Neutrophil (primary cell): ENCODE data around the gene CENPN.

Experiments
- H3K27ac ChIP-seq: fragments of 200-600 bp; sonication (generic); 2 replicates; pipeline ENCODE4 v1.5.1; 2016; ENCODE audit warnings: mild to moderate bottlenecking, moderate library complexity
- H3K27me3 ChIP-seq: fragments of 200-600 bp; sonication (generic); 2 replicates; pipeline ENCODE4 v1.6.0; 2016; ENCODE audit warnings: mild to moderate bottlenecking
- H3K36me3 ChIP-seq: fragments of 200-600 bp; sonication (generic); 2 replicates; pipeline ENCODE4 v1.5.1; 2017
- H3K4me1 ChIP-seq, 2 experiments: fragments of 200-600 bp in 1 of 2; sonication (generic) in 1 of 2; 1 replicate in 1 of 2; 2 replicates in 1 of 2; pipeline versions ENCODE4 v1.5.1 to v1.6.1; 2013 to 2016; ENCODE audit warnings: low read depth in 1 of 2, low read length in 1 of 2, mild to moderate bottlenecking in 1 of 2, moderate library complexity in 1 of 2; ENCODE audit not compliant: control insufficient read depth in 1 of 2, insufficient read depth in 1 of 2
- H3K4me3 ChIP-seq, 2 experiments: fragments of 200-600 bp in 1 of 2; sonication (generic) in 1 of 2; 1 replicate in 1 of 2; 2 replicates in 1 of 2; pipeline ENCODE4 v1.5.1; 2013 to 2016; ENCODE audit warnings: low read depth in 1 of 2, low read length in 1 of 2, mild to moderate bottlenecking in 1 of 2, moderate library complexity in 1 of 2
- H3K9me3 ChIP-seq: fragments of 200-600 bp; sonication (generic); 2 replicates; pipeline ENCODE4 v1.5.1; 2016
- TF ChIP-seq, protein P1 (sequence below): fragments of 200-600 bp; sonication (generic); IDR thresholded peaks from 2 replicates; pipeline ENCODE4 v1.5.1; 2016; ENCODE audit warnings: antibody characterized with exemption

CENPN gene

GRCh38 chr16:80991792-80992430, 15.1 kb upstream of the CENPN start:
- Histone ChIP-seq H3K27ac (no peak overlapping the region), H3K36me3 (no peaks in the 10 kb centered on the region), H3K9me3 (no peaks in the 10 kb centered on the region), H3K27me3 (no peaks in the 10 kb centered on the region), H3K4me1 (peaks cover 2 to 4% of the 10 kb centered on the region in 2 experiments), H3K4me3 (no peak overlapping the region)
- TF ChIP-seq, protein P1, sequence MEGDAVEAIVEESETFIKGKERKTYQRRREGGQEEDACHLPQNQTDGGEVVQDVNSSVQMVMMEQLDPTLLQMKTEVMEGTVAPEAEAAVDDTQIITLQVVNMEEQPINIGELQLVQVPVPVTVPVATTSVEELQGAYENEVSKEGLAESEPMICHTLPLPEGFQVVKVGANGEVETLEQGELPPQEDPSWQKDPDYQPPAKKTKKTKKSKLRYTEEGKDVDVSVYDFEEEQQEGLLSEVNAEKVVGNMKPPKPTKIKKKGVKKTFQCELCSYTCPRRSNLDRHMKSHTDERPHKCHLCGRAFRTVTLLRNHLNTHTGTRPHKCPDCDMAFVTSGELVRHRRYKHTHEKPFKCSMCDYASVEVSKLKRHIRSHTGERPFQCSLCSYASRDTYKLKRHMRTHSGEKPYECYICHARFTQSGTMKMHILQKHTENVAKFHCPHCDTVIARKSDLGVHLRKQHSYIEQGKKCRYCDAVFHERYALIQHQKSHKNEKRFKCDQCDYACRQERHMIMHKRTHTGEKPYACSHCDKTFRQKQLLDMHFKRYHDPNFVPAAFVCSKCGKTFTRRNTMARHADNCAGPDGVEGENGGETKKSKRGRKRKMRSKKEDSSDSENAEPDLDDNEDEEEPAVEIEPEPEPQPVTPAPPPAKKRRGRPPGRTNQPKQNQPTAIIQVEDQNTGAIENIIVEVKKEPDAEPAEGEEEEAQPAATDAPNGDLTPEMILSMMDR, result no peak

DNA sequence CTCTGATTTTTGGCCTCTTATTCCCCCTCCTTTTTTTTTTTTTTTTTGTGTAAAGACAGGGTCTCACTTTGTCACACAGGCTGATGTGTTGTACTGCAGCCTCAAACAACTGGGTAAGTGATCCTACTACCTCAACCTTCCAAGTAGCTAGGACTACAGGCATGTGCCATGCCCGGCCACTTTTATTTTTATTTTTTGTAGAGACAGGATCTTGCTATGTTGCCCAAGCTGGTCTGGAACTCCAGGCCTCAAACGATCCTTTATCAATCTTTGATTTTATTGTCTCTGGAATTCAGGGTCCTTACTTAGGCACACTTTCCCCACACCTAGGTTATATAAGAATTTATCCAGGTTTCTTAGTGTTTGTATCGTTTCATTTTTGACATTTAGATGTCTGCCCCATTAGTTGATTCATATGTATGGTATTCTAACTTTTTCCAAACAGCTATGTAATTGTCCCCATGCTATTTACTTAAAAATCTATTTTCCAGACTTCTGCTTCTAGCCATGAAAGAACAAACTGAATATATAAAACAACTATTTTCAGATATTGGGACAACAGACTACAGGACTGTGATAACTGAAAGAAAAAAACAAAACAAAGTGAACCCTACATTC, 14.2 kb upstream of the CENPN start:
- H3K4me1 ChIP-seq, result peaks cover 11 to 12% of the 10 kb centered on the region in 2 experiments
- H3K4me3 ChIP-seq, result no peak overlapping the region
- H3K9me3 ChIP-seq, result no peaks in the 10 kb centered on the region
- TF ChIP-seq, protein P1, result no peak
- no peaks in the 10 kb centered on the region for H3K36me3 ChIP-seq
- H3K27ac ChIP-seq, result no peak overlapping the region
- no peaks in the 10 kb centered on the region for H3K27me3 ChIP-seq

GRCh38 chr16:80993307-80993706, 13.7 kb upstream of the CENPN start:
- TF ChIP-seq, protein P1, result no peak
- no peak overlapping the region for H3K4me3 ChIP-seq
- H3K4me1 ChIP-seq, result peaks cover 16 to 18% of the 10 kb centered on the region in 2 experiments
- no peaks in the 10 kb centered on the region for H3K9me3 ChIP-seq
- H3K36me3 ChIP-seq, result no peaks in the 10 kb centered on the region
- no peaks in the 10 kb centered on the region for H3K27me3 ChIP-seq
- H3K27ac ChIP-seq, result no peak overlapping the region

DNA sequence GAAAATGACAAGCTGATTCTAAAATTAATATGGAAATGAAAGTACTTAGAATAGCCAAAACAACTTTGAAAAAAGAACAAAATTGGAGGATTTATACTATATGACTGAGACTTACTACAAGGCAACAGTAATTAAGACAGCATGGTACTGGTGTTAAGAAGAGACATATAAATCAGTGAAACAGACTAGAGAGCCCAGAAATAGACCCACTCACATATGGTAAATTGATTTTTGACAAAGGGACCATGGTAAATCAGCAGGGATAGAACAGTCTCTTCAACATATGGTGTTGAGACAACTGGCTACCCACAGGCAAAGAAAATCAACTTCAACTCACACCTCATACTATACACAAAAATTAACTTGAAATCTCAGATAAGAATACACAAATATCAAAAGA, 13.2 kb upstream of the CENPN start:
- Histone ChIP-seq H3K4me1 (peaks cover 19 to 21% of the 10 kb centered on the region in 2 experiments), H3K27me3 (no peaks in the 10 kb centered on the region), H3K36me3 (no peaks in the 10 kb centered on the region), H3K4me3 (no peak overlapping the region), H3K27ac (no peak overlapping the region), H3K9me3 (no peaks in the 10 kb centered on the region)
- TF ChIP-seq, protein P1, result no peak

DNA sequence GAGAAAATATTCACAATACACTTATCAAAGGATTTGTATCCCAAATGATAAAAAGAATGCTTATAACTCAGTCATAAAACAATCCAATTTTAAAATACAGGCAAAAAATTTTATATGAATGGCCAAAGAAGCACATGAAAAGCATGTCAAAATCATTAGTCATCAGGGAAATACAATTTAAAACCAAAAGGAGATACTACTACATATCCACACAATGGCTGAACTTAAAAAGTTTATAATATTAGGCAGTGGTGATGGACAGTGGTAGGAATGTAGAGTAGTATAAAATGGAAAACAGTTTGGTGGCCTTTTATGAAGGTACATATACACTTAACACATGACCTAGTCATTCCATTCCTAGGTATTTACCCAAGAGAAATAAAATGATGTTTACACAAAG, 12.6 kb upstream of the CENPN start:
- Histone ChIP-seq H3K27me3 (no peaks in the 10 kb centered on the region), H3K4me1 (peaks cover 19 to 21% of the 10 kb centered on the region in 2 experiments), H3K4me3 (no peak overlapping the region), H3K9me3 (no peaks in the 10 kb centered on the region), H3K36me3 (no peaks in the 10 kb centered on the region), H3K27ac (no peak overlapping the region)
- TF ChIP-seq, protein P1, result no peak
